Skeletal muscle cell (primary cell): ENCODE data around the gene SETD1A.

ENCODE experiments used
- DNase-seq: peaks from one replicate; pipeline ENCODE4 v3.0.0-alpha.2; 2010; ENCODE audit warnings: low read depth
- H3K4me3 ChIP-seq: 2 replicates; pipeline ENCODE4 v1.5.1; 2011; ENCODE audit warnings: low read depth, mild to moderate bottlenecking, control low read depth, low read length, moderate library complexity

Gene SETD1A

GRCh38 chr16:31033709-31034492 is 76.3 kb downstream of the SETD1A start:
- H3K4me3 ChIP-seq = peak overlapping the region; percentile 98
- peak; percentile 34 for DNase-seq
